Measurements from ENCODE around the gene FOS.

Gene FOS

GRCh38 chr14:75277815-75278421 is 710 bp upstream of the FOS start:
- DNase-seq = no peak

GRCh38 chr14:75279153-75279762 is 630 bp downstream of the FOS start:
- DNase-seq = peak; percentile 57 to 83 (median 74)

GRCh38 chr14:75279763-75280290 is 1.2 kb downstream of the FOS start:
- DNase-seq = peak in 3 of 6 experiments; percentile 26 to 59 (median 52)

GRCh38 chr14:75280291-75280830 is 1.7 kb downstream of the FOS start:
- DNase-seq = peak in 2 of 6 experiments; percentile 25 to 52

GRCh38 chr14:75280831-75281653 is 2.4 kb downstream of the FOS start:
- DNase-seq = peak in 4 of 6 experiments; percentile 44 to 58 (median 54)

- DNase-seq = peak in 1 of 6 experiments; percentile 56
Measured at GRCh38 chr14:75281654-75282019, 3.0 kb downstream of the FOS start.

- DNase-seq = peak in 4 of 6 experiments; percentile 18 to 48 (median 42)
Measured at GRCh38 chr14:75282170-75282554, 3.5 kb downstream of the FOS start.

GRCh38 chr14:75282555-75283161 is 4.0 kb downstream of the FOS start:
- peak in 5 of 6 experiments; percentile 23 to 66 (median 54) for DNase-seq

GRCh38 chr14:75283162-75283832 is 4.7 kb downstream of the FOS start:
- DNase-seq = peak in 5 of 6 experiments; percentile 22 to 40 (median 23)

GRCh38 chr14:75283833-75284563 is 5.4 kb downstream of the FOS start:
- peak in 3 of 6 experiments; percentile 12 to 29 (median 22) for DNase-seq

- DNase-seq = no peak
Measured at GRCh38 chr14:75285331-75285730, 6.7 kb downstream of the FOS start.

GRCh38 chr14:75286313-75286712 is 7.7 kb downstream of the FOS start:
- DNase-seq = no peak

GRCh38 chr14:75289840-75290388 is 11.3 kb downstream of the FOS start:
- no peak for DNase-seq

- DNase-seq = no peak
Measured at GRCh38 chr14:75290851-75291250, 12.2 kb downstream of the FOS start.

- DNase-seq = no peak
Measured at GRCh38 chr14:75291331-75291730, 12.7 kb downstream of the FOS start.

GRCh38 chr14:75292101-75292563 is 13.5 kb downstream of the FOS start:
- no peak for DNase-seq

GRCh38 chr14:75292886-75293285 is 14.3 kb downstream of the FOS start:
- DNase-seq = no peak

- peak; percentile 90 to 96 (median 92) for DNase-seq
Measured at GRCh38 chr14:75293920-75294648, 15.5 kb downstream of the FOS start.

GRCh38 chr14:75294649-75295033 is 16.0 kb downstream of the FOS start:
- DNase-seq = no peak

- peak in 2 of 6 experiments; percentile 7 to 36 for DNase-seq
Measured at GRCh38 chr14:75295061-75295461, 16.4 kb downstream of the FOS start.

All from stimulated activated naive CD4-positive, alpha-beta T cell (primary cell).